RWPE2 (cell line): ENCODE data around the gene SPIB.
A peak's percentile ranks its signal among the peaks of the same experiment; 100 is the strongest.
"Not testable (repeated sequence)": the region's sequence is repeated elsewhere in the genome, so short reads cannot be mapped to it uniquely, and the experiment has no call there.

Experiments
- ATAC-seq: fragments of 200-7000 bp; cut with Tn5 transposase; 3 replicates; pipeline ENCODE4 v1.9.1; 2021; ENCODE audit warnings: low read depth
- DNase-seq: peaks from one replicate; pipeline ENCODE4 v3.0.0-alpha.2; 2020; ENCODE audit warnings: low spot score
- H3K27ac ChIP-seq: fragments of 450-650 bp; 2 replicates; pipeline ENCODE4 v1.5.1; 2017; ENCODE audit warnings: mild to moderate bottlenecking; ENCODE audit not compliant: poor library complexity, severe bottlenecking
- H3K27me3 ChIP-seq: fragments of 250-450 bp; sonication (Bioruptor Pico); 2 replicates; pipeline ENCODE4 v1.5.1; 2021; ENCODE audit warnings: mild to moderate bottlenecking, moderate library complexity; ENCODE audit not compliant: insufficient read depth, poor library complexity, severe bottlenecking
- H3K36me3 ChIP-seq: fragments of 250-450 bp; sonication (Bioruptor Pico); 2 replicates; pipeline ENCODE4 v1.5.1; 2020; ENCODE audit warnings: low read depth, mild to moderate bottlenecking, moderate library complexity
- H3K4me1 ChIP-seq: fragments of 250-450 bp; sonication (Bioruptor Pico); 2 replicates; pipeline ENCODE4 v1.5.1; 2021; ENCODE audit warnings: mild to moderate bottlenecking, moderate library complexity; ENCODE audit not compliant: insufficient read depth, poor library complexity, severe bottlenecking
- H3K4me3 ChIP-seq: fragments of 250-450 bp; sonication (Bioruptor Pico); 2 replicates; pipeline ENCODE4 v1.5.1; 2021; ENCODE audit warnings: mild to moderate bottlenecking, moderate library complexity; ENCODE audit not compliant: severe bottlenecking
- H3K9me3 ChIP-seq: fragments of 250-450 bp; sonication (Bioruptor Pico); 2 replicates; pipeline ENCODE4 v1.5.1; 2021; ENCODE audit warnings: mild to moderate bottlenecking, moderate library complexity; ENCODE audit not compliant: severe bottlenecking
- CTCF ChIP-seq: fragments of 450-650 bp; IDR thresholded peaks from one replicate; pipeline ENCODE4 v1.5.1; 2017; ENCODE audit warnings: mild to moderate bottlenecking, moderate library complexity; ENCODE audit not compliant: poor library complexity, severe bottlenecking

SPIB gene

GRCh38 chr19:50384685-50385535, 33.8 kb upstream of the SPIB start:
- H3K4me3 ChIP-seq: peak overlapping the region; percentile 61
- TF ChIP-seq CTCF: no peak
- H3K27ac ChIP-seq: peak overlapping the region; percentile 47
- H3K27me3 ChIP-seq: no peaks in the 10 kb centered on the region
- ATAC-seq: peak; percentile 4; the same call in 2 of the 3 replicates
- peaks cover 31% of the 10 kb centered on the region for H3K36me3 ChIP-seq
- DNase-seq: no peak
- H3K4me1 ChIP-seq: no peaks in the 10 kb centered on the region
- no peaks in the 10 kb centered on the region for H3K9me3 ChIP-seq

- ATAC-seq: no peak
- no peak overlapping the region for H3K27ac ChIP-seq
- DNase-seq: no peak
- H3K9me3 ChIP-seq: no peaks in the 10 kb centered on the region
- no peaks in the 10 kb centered on the region for H3K4me1 ChIP-seq
- H3K27me3 ChIP-seq: no peaks in the 10 kb centered on the region
- no peak for TF ChIP-seq CTCF
- H3K36me3 ChIP-seq: peaks cover 44% of the 10 kb centered on the region
- H3K4me3 ChIP-seq: no peak overlapping the region
Observed at GRCh38 chr19:50387176-50387867, 31.4 kb upstream of the SPIB start.

GRCh38 chr19:50387868-50388245, 30.9 kb upstream of the SPIB start:
- no peak overlapping the region for H3K27ac ChIP-seq
- ATAC-seq (no peak), DNase-seq (no peak)
- no peaks in the 10 kb centered on the region for H3K27me3 ChIP-seq
- no peaks in the 10 kb centered on the region for H3K4me1 ChIP-seq
- H3K9me3 ChIP-seq: no peaks in the 10 kb centered on the region
- no peak for TF ChIP-seq CTCF
- no peak overlapping the region for H3K4me3 ChIP-seq
- peaks cover 49% of the 10 kb centered on the region for H3K36me3 ChIP-seq

- not testable (repeated sequence) for H3K4me1 ChIP-seq, ATAC-seq, H3K27ac ChIP-seq, H3K4me3 ChIP-seq, DNase-seq, H3K27me3 ChIP-seq, H3K9me3 ChIP-seq
- H3K36me3 ChIP-seq: peaks cover 65% of the 10 kb centered on the region
Observed at GRCh38 chr19:50390295-50390694, 28.4 kb upstream of the SPIB start.

- H3K27ac ChIP-seq, H3K4me3 ChIP-seq, DNase-seq, H3K27me3 ChIP-seq, H3K4me1 ChIP-seq, H3K9me3 ChIP-seq, ATAC-seq: not testable (repeated sequence)
- H3K36me3 ChIP-seq: peaks cover 65% of the 10 kb centered on the region
Observed at GRCh38 chr19:50390952-50391351, 27.8 kb upstream of the SPIB start.
